Vagina (tissue), 2 donors: Measurements from ENCODE around the gene SERPINB12.

Source experiments
- CTCF ChIP-seq, 3 experiments: fragments of 450-650 bp in 2 of 3; fragments of 200-600 bp in 1 of 3; sonication (generic) in 1 of 3; IDR thresholded peaks; one replicate each; pipeline ENCODE4 v1.5.1; 2017 to 2019; ENCODE audit warnings: antibody characterized with exemption in 3 of 3, mild to moderate bottlenecking in 2 of 3, moderate library complexity in 2 of 3
- POLR2A ChIP-seq, 2 donors: fragments of 450-650 bp; IDR thresholded peaks; one replicate each; pipeline ENCODE4 v1.6.1; 2017; ENCODE audit warnings: antibody characterized with exemption in 2 of 2, mild to moderate bottlenecking in 2 of 2, moderate library complexity in 2 of 2
- POLR2AphosphoS5 ChIP-seq, 2 donors: sonication (generic); formaldehyde crosslinking; IDR thresholded peaks; one replicate each; pipeline ENCODE4 v1.9.0; 2017; ENCODE audit warnings: antibody characterized with exemption in 2 of 2, mild to moderate bottlenecking in 2 of 2, low read depth in 1 of 2; ENCODE audit not compliant: insufficient read depth in 1 of 2

DNA sequence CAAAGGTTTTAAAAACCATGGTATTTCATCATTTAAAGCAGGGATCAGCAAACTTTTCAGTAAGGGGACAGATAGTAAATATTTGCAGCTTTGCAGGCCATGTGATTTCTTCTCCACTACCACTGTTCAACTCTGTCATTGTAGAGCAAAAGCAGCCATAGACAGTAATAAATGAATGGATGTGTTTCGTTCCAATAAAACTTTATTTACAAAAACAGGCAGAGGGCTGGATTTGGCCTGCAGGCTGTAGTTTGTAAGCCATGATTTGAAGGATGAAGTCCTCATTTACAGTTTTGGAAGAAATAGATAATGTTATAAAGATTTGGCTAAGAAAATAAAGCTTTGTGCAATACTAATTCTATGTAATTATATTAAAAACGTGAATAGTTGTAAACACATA is 1.8 kb downstream of the SERPINB12 start:
- TF ChIP-seq CTCF (IDR thresholded peaks at IDR 0.05) (no peak), POLR2A (IDR thresholded peaks at IDR 0.05) (no peak), POLR2AphosphoS5 (IDR thresholded peaks at IDR 0.05; ENCODE audit: insufficient read depth in 1 of 2, low read depth in 1 of 2) (no peak)
